ENCODE data around the gene CCDC107. TPM values are rescaled to one million over a fixed set of nuclear protein-coding genes. Genes with fewer than 3 reads are reported as not detected.

Gene CCDC107
- total and polyA plus RNA-seq, 2 of the 13 experiments (the other 11 are each of a cell fraction or from before 2014, with no cell fraction given) = 7.1 to 15.2 TPM

- TF ChIP-seq, protein P1, sequence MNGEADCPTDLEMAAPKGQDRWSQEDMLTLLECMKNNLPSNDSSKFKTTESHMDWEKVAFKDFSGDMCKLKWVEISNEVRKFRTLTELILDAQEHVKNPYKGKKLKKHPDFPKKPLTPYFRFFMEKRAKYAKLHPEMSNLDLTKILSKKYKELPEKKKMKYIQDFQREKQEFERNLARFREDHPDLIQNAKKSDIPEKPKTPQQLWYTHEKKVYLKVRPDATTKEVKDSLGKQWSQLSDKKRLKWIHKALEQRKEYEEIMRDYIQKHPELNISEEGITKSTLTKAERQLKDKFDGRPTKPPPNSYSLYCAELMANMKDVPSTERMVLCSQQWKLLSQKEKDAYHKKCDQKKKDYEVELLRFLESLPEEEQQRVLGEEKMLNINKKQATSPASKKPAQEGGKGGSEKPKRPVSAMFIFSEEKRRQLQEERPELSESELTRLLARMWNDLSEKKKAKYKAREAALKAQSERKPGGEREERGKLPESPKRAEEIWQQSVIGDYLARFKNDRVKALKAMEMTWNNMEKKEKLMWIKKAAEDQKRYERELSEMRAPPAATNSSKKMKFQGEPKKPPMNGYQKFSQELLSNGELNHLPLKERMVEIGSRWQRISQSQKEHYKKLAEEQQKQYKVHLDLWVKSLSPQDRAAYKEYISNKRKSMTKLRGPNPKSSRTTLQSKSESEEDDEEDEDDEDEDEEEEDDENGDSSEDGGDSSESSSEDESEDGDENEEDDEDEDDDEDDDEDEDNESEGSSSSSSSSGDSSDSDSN (CRISPR knock-in tag; IDR thresholded peaks at IDR 0.05) = peak; percentile 56; the same call in 1 of the 2 replicates
- no peak for TF ChIP-seq SKI (IDR thresholded peaks at IDR 0.05; ENCODE audit: partially characterized antibody)
- TF ChIP-seq ZNF687 (CRISPR knock-in tag; IDR thresholded peaks at IDR 0.05) = peak; percentile 99
- peak; percentile 46 for TF ChIP-seq SOX5 (CRISPR knock-in tag; IDR thresholded peaks at IDR 0.05; ENCODE audit: borderline replicate concordance)
- no peak for TF ChIP-seq ZNF737 (CRISPR knock-in tag; IDR thresholded peaks at IDR 0.05; ENCODE audit: borderline replicate concordance)
- no peak for TF ChIP-seq RAD51 (IDR thresholded peaks at IDR 0.05; ENCODE audit: borderline replicate concordance)
- 0 out of 2 replicates have a peak, but pooled peaks have one; percentile 62 for TF ChIP-seq MED13 (CRISPR knock-in tag; IDR thresholded peaks at IDR 0.05)
- peak; percentile 60; the same call in 1 of the 2 replicates for TF ChIP-seq ISX (CRISPR knock-in tag; conservative IDR thresholded peaks at IDR 0.05)
- TF ChIP-seq RARG (CRISPR knock-in tag; IDR thresholded peaks at IDR 0.05; ENCODE audit: low read depth) = no peak
- no peak for TF ChIP-seq BCLAF1 (IDR thresholded peaks at IDR 0.05)
- peak; percentile 76 for TF ChIP-seq PHF20 (CRISPR knock-in tag; IDR thresholded peaks at IDR 0.05)
- TF ChIP-seq HNRNPL (IDR thresholded peaks at IDR 0.05; ENCODE audit: low read depth, low read length) = peak; percentile 91
- no peak for TF ChIP-seq ZNF136 (CRISPR knock-in tag; IDR thresholded peaks at IDR 0.05; ENCODE audit: low read depth)
- no peak for TF ChIP-seq GTF2F1 (IDR thresholded peaks at IDR 0.05; ENCODE audit: low read length)
- 0 out of 2 replicates have a peak, but pooled peaks have one; percentile 28 for TF ChIP-seq ZNF549 (CRISPR knock-in tag; IDR thresholded peaks at IDR 0.05)
- peak; percentile 43; the same call in 1 of the 2 replicates for TF ChIP-seq ZNF552 (CRISPR knock-in tag; IDR thresholded peaks at IDR 0.05; ENCODE audit: borderline replicate concordance)
- no peak for TF ChIP-seq KDM3A (CRISPR knock-in tag; IDR thresholded peaks at IDR 0.05; ENCODE audit: low read depth)
- peak; percentile 50; the same call in 1 of the 2 replicates for TF ChIP-seq PPARG (CRISPR knock-in tag; conservative IDR thresholded peaks at IDR 0.05)
- TF ChIP-seq SRSF1 (optimal IDR thresholded peaks at IDR 0.05; ENCODE audit: low read depth, low read length) = no peak
These were observed 6.7 kb downstream of the CCDC107 start, which contains the start of gene ARHGEF39 (continued) for GRCh38 chr9:35664531-35665470.
